Suprapubic skin (tissue), 4 donors: ENCODE measurements around the gene GATA6. TPM values are rescaled to one million over a fixed set of nuclear protein-coding genes. Genes with fewer than 3 reads are reported as not detected.
A peak's percentile ranks its signal among the peaks of the same experiment; 100 is the strongest.

Experiments used
- DNase-seq, 2 donors: peaks; one replicate each; pipeline ENCODE4 v3.0.0-alpha.2; 2019; ENCODE audit warnings: low spot score in 2 of 2
- H3K27ac ChIP-seq: fragments of 200-600 bp; sonication (generic); one replicate; pipeline ENCODE4 v1.5.1; 2019
- H3K27me3 ChIP-seq: fragments of 200-600 bp; sonication (generic); one replicate; pipeline ENCODE4 v1.5.1; 2019
- H3K36me3 ChIP-seq: fragments of 200-600 bp; sonication (generic); one replicate; pipeline ENCODE4 v1.5.1; 2019
- H3K4me1 ChIP-seq: fragments of 200-600 bp; sonication (generic); one replicate; pipeline ENCODE4 v1.5.1; 2019
- H3K4me3 ChIP-seq: fragments of 200-600 bp; sonication (generic); one replicate; pipeline ENCODE4 v1.5.1; 2019; ENCODE audit warnings: mild to moderate bottlenecking
- H3K9me3 ChIP-seq: fragments of 200-600 bp; sonication (generic); one replicate; pipeline ENCODE4 v1.5.1; 2019
- EP300 ChIP-seq: sonication (generic); formaldehyde crosslinking; IDR thresholded peaks from one replicate; pipeline ENCODE4 v1.6.1; 2017; ENCODE audit warnings: antibody characterized with exemption
- POLR2A ChIP-seq, 2 donors: fragments of 450-650 bp; IDR thresholded peaks; one replicate each; pipeline ENCODE4 v1.6.1; 2017; ENCODE audit warnings: antibody characterized with exemption in 2 of 2, mild to moderate bottlenecking in 2 of 2, moderate library complexity in 2 of 2
- POLR2AphosphoS5 ChIP-seq, 3 donors: sonication (generic); formaldehyde crosslinking; IDR thresholded peaks; one replicate each; pipeline ENCODE4 v1.6.1; 2017; ENCODE audit warnings: antibody characterized with exemption in 3 of 3
- WGBS: methylation state at CpG from one replicate; pipeline ENCODE4 v1.1.5; 2018; 5-methylcytosine and 5-hydroxymethylcytosine counted together
- total RNA-seq, 4 donors: library from RNA; depleted of rRNA; stranded (reverse); fragments of >200 nt; gene quantifications; one replicate each; pipeline ENCODE4 v1.1.0, GENCODE V29; 2016
- TF ChIP-seq, protein P1 (sequence below), 2 donors: fragments of 200-600 bp in 1 of 2; fragments of 450-650 bp in 1 of 2; sonication (generic) in 1 of 2; IDR thresholded peaks; one replicate each; pipeline ENCODE4 v1.5.1; 2016 to 2019; ENCODE audit warnings: antibody characterized with exemption in 2 of 2, mild to moderate bottlenecking in 1 of 2, moderate library complexity in 1 of 2

Gene GATA6
- total RNA-seq, 4 donors from 2014 or later: 2.1 to 3.4 (median 2.6) TPM

DNA sequence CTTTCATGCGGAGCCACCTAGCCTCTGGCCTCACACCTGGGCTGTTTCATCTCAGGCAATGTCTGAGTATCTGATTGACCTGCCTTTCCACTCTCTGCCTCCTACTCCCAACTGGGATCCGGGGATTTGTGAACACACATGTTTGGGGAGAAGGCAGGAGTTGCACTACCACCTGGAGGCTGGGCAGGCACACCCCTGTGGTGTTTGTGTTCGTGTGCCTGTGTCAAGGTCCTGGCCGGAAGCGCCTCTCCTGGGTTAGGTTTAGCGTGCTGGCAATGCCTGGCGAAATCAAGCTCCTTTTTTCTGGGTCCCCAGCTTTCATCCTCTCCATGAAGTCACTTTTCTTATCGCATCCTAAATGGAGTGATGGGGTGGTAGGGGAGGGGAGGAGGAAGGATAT lies 63.9 kb downstream of the GATA6 start:
- Histone ChIP-seq H3K4me1 (no peaks in the 10 kb centered on the region), H3K27me3 (peaks cover 12% of the 10 kb centered on the region), H3K9me3 (no peaks in the 10 kb centered on the region), H3K27ac (no peak overlapping the region), H3K36me3 (no peaks in the 10 kb centered on the region), H3K4me3 (no peak overlapping the region)
- WGBS: 54% methylated on average over 4 of the region's 8 CpGs
- TF ChIP-seq, protein P1, sequence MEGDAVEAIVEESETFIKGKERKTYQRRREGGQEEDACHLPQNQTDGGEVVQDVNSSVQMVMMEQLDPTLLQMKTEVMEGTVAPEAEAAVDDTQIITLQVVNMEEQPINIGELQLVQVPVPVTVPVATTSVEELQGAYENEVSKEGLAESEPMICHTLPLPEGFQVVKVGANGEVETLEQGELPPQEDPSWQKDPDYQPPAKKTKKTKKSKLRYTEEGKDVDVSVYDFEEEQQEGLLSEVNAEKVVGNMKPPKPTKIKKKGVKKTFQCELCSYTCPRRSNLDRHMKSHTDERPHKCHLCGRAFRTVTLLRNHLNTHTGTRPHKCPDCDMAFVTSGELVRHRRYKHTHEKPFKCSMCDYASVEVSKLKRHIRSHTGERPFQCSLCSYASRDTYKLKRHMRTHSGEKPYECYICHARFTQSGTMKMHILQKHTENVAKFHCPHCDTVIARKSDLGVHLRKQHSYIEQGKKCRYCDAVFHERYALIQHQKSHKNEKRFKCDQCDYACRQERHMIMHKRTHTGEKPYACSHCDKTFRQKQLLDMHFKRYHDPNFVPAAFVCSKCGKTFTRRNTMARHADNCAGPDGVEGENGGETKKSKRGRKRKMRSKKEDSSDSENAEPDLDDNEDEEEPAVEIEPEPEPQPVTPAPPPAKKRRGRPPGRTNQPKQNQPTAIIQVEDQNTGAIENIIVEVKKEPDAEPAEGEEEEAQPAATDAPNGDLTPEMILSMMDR (IDR thresholded peaks at IDR 0.05): no peak
- no peak for TF ChIP-seq EP300
- no peak for TF ChIP-seq POLR2AphosphoS5 (IDR thresholded peaks at IDR 0.05)
- no peak for TF ChIP-seq POLR2A (IDR thresholded peaks at IDR 0.05)
- no peak for DNase-seq

DNA sequence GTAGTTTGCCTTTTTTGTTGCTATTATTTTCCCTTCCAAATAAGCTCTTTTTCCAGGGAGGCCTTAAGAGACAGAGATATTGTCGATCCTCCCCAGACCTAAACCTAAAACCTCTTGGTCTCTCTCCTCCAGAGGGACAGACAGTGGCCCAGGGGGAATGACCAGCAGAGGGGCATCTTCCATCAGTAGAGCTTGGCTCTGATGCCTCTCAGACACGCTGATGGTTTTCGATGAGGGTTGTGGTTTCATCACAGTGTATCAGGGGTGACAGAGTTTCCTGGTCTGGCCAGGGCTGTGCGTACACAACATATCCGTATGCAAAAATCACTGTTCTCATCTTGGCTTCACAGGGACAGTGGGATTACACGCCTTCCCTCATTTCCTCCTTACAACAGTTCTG lies 68.6 kb downstream of the GATA6 start:
- no peaks in the 10 kb centered on the region for H3K36me3 ChIP-seq
- H3K4me3 ChIP-seq: no peak overlapping the region
- DNase-seq: no peak
- H3K27me3 ChIP-seq: no peaks in the 10 kb centered on the region
- no peaks in the 10 kb centered on the region for H3K4me1 ChIP-seq
- H3K27ac ChIP-seq: no peak overlapping the region
- H3K9me3 ChIP-seq: no peaks in the 10 kb centered on the region
- no peak for TF ChIP-seq POLR2AphosphoS5 (IDR thresholded peaks at IDR 0.05)
- TF ChIP-seq POLR2A (IDR thresholded peaks at IDR 0.05): no peak
- TF ChIP-seq, protein P1 (IDR thresholded peaks at IDR 0.05): no peak
- no peak for TF ChIP-seq EP300
- WGBS: 87% methylated on average over 6 of the region's 6 CpGs

DNA sequence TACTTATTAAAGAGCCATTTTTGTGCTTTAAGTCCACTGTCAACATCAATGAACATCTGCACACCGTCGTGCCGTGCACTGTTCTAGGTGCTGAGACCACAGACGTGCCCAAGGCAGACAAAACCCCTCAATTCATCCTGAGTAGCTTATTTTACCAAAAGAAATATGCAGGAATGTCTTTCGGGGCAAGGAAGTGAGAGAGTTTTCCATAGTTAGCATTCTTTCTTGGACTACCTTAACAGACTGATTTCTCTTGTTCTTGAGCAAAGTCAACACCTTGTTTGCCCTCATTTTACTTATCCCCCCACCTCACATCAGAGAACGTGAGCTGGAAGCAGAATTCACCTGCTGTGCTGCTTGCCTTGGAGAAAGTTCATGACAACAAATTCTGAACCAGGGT lies 69.3 kb downstream of the GATA6 start:
- no peak for DNase-seq
- Histone ChIP-seq H3K9me3 (no peaks in the 10 kb centered on the region), H3K27ac (no peak overlapping the region), H3K4me1 (no peaks in the 10 kb centered on the region), H3K4me3 (no peak overlapping the region), H3K27me3 (no peaks in the 10 kb centered on the region), H3K36me3 (no peaks in the 10 kb centered on the region)
- TF ChIP-seq POLR2A (IDR thresholded peaks at IDR 0.05) (no peak), POLR2AphosphoS5 (IDR thresholded peaks at IDR 0.05) (no peak), EP300 (no peak)
- TF ChIP-seq, protein P1 (IDR thresholded peaks at IDR 0.05): no peak
- 61% methylated on average over 6 of the region's 6 CpGs for WGBS

DNA sequence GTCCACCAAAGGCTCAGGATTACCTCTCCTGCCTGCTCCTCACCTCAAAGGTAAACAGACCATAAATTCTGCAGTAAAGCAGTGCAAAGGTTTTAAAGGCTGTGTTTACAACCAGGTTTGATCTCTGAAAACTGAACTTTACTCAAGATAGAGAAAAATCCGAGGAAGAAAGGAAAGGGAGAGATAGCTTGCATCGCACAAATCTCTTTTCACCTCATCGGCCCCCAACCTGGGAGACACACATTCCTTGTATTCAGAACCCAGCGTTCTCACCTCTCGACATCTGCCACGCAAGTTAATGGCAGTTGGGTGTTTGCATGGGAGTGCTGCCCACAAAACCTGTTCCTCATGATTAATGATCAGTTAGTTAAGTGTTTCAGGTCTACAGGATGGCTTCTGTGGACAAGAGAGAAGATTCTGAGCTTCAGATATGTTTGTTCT lies 72.6 kb downstream of the GATA6 start:
- no peak for DNase-seq
- no peak overlapping the region for H3K4me3 ChIP-seq
- H3K27ac ChIP-seq: peak overlapping the region; percentile 1
- no peaks in the 10 kb centered on the region for H3K4me1 ChIP-seq
- H3K27me3 ChIP-seq: no peaks in the 10 kb centered on the region
- H3K9me3 ChIP-seq: no peaks in the 10 kb centered on the region
- WGBS: 52% methylated on average over 6 of the region's 6 CpGs
- TF ChIP-seq POLR2A (IDR thresholded peaks at IDR 0.05) (no peak), POLR2AphosphoS5 (IDR thresholded peaks at IDR 0.05) (no peak), EP300 (no peak)
- TF ChIP-seq, protein P1 (IDR thresholded peaks at IDR 0.05): no peak
- H3K36me3 ChIP-seq: no peaks in the 10 kb centered on the region

DNA sequence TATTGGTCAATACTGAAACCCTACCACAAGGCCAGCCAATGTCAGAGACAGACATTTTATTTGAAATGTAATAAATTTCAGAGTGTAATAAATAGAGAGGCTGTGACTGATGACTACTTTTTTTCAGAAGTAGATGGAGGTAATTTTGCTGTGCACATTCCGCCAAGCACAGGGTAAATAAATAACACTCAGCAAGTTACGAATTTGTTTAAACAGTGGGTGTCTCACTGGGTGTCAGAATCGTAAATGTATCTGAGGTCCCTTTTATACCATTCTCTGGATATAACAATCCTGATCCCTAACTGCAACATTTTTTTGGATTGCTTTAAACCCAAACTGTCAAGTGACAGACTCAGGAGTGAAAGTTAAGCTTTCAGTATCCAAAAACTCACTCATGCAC lies 74.1 kb downstream of the GATA6 start:
- Histone ChIP-seq H3K27me3 (no peaks in the 10 kb centered on the region), H3K4me1 (no peaks in the 10 kb centered on the region), H3K36me3 (no peaks in the 10 kb centered on the region), H3K27ac (no peak overlapping the region), H3K9me3 (no peaks in the 10 kb centered on the region), H3K4me3 (no peak overlapping the region)
- TF ChIP-seq POLR2A (IDR thresholded peaks at IDR 0.05): no peak
- no peak for TF ChIP-seq POLR2AphosphoS5 (IDR thresholded peaks at IDR 0.05)
- no peak for TF ChIP-seq EP300
- TF ChIP-seq, protein P1 (IDR thresholded peaks at IDR 0.05): no peak
- 86% methylated on average over 3 of the region's 3 CpGs for WGBS
- DNase-seq: no peak
